Fibroblast of lung (primary cell): ENCODE measurements around the gene SH3GL2. TPM values are rescaled to one million over a fixed set of nuclear protein-coding genes. Genes with fewer than 3 reads are reported as not detected.

Experiments used
- DNase-seq, 2 donors: peaks; one replicate each; pipeline versions ENCODE4 v3.0.0 to v3.0.0-alpha.2; 2010; ENCODE audit warnings: low read depth in 2 of 2
- H2AFZ ChIP-seq: 2 replicates; pipeline ENCODE4 v1.5.1; 2012; ENCODE audit warnings: low read length, control low read depth, inconsistent platforms
- H3K27ac ChIP-seq: 2 replicates; pipeline ENCODE4 v1.5.1; 2011; ENCODE audit warnings: low read length, control low read depth; ENCODE audit not compliant: insufficient read depth
- H3K27me3 ChIP-seq: 2 replicates; pipeline ENCODE4 v1.5.1; 2011; ENCODE audit warnings: mild to moderate bottlenecking, low read length; ENCODE audit not compliant: control insufficient read depth, insufficient read depth
- H3K36me3 ChIP-seq: 2 replicates; pipeline ENCODE4 v1.5.1; 2011; ENCODE audit warnings: low read length; ENCODE audit not compliant: control insufficient read depth, insufficient read depth
- H3K4me1 ChIP-seq: 2 replicates; pipeline ENCODE4 v1.5.1; 2011; ENCODE audit warnings: low read length; ENCODE audit not compliant: control insufficient read depth, insufficient read depth; ENCODE audit errors: extremely low read depth
- H3K4me2 ChIP-seq: 2 replicates; pipeline ENCODE4 v1.5.1; 2011; ENCODE audit warnings: low read length, control low read depth; ENCODE audit not compliant: insufficient read depth; ENCODE audit errors: extremely low read depth
- H3K4me3 ChIP-seq, 4 experiments: fragments of 200-600 bp in 1 of 4; sonication (generic) in 1 of 4; replicated peaks in 1 of 4; 2 replicates each; pipeline ENCODE4 v1.5.1; 2011 to 2016; ENCODE audit warnings: low read length in 4 of 4, low read depth in 3 of 4, mild to moderate bottlenecking in 3 of 4, control low read depth in 2 of 4, inconsistent platforms in 1 of 4, mixed read lengths in 1 of 4; ENCODE audit not compliant: insufficient read depth in 1 of 4; ENCODE audit errors: control extremely low read depth in 1 of 4
- H3K79me2 ChIP-seq: 2 replicates; pipeline ENCODE4 v1.5.1; 2012; ENCODE audit warnings: mild to moderate bottlenecking, low read length, inconsistent platforms; ENCODE audit not compliant: control insufficient read depth, insufficient read depth
- H3K9ac ChIP-seq: 2 replicates; pipeline ENCODE4 v1.5.1; 2011; ENCODE audit warnings: mild to moderate bottlenecking, low read length, control low read depth; ENCODE audit not compliant: insufficient read depth
- H3K9me3 ChIP-seq: 2 replicates; pipeline ENCODE4 v1.5.1; 2012; ENCODE audit warnings: low read depth, low read length; ENCODE audit not compliant: control insufficient read depth, insufficient read depth
- H4K20me1 ChIP-seq: 2 replicates; pipeline ENCODE4 v1.5.1; 2011; ENCODE audit warnings: low read length; ENCODE audit not compliant: control insufficient read depth, insufficient read depth; ENCODE audit errors: extremely low read depth
- EZH2 ChIP-seq: IDR thresholded peaks from 2 replicates; pipeline ENCODE4 v1.5.1; 2012; ENCODE audit warnings: low read length, control low read depth, mild to moderate bottlenecking; ENCODE audit errors: missing control alignments
- polyA plus RNA-seq, 2 donors: library from polyadenylated mRNA; depleted of rRNA in 1 of 2; stranded (reverse) in 1 of 2; unstranded in 1 of 2; fragments of >200 nt; gene quantifications; 2 replicates each; pipeline ENCODE4 v1.2.1, GENCODE V29; 2011 to 2012; ENCODE audit warnings: missing spikeins in 1 of 2
- total RNA-seq: library from RNA; depleted of rRNA; stranded (reverse); fragments of >200 nt; gene quantifications from 2 replicates; pipeline ENCODE4 v1.2.1, GENCODE V29; 2014
- TF ChIP-seq, protein P1 (sequence below), 2 donors: IDR thresholded peaks in 1 of 2; conservative IDR thresholded peaks in 1 of 2; 1 replicate in 1 of 2; 2 replicates in 1 of 2; pipeline ENCODE4 v1.5.1; 2011 to 2012; ENCODE audit warnings: low read length in 2 of 2, control low read depth in 1 of 2, inconsistent platforms in 1 of 2, low read depth in 1 of 2, mild to moderate bottlenecking in 1 of 2

The SH3GL2 gene
- total and polyA plus RNA-seq, 2 donors (not counting 1 experiment from before 2014, with no cell fraction given) = 0.17 TPM; not detected in 1

GRCh38 chr9:17706347-17706746 lies 127.5 kb downstream of the SH3GL2 start:
- Histone ChIP-seq H3K4me3 (no peak overlapping the region), H4K20me1 (no peaks in the 10 kb centered on the region), H3K27ac (no peak overlapping the region), H2AFZ (no peak overlapping the region), H3K36me3 (no peaks in the 10 kb centered on the region), H3K9me3 (no peaks in the 10 kb centered on the region), H3K9ac (no peak overlapping the region), H3K4me2 (no peak overlapping the region), H3K79me2 (no peaks in the 10 kb centered on the region), H3K4me1 (no peaks in the 10 kb centered on the region), H3K27me3 (no peaks in the 10 kb centered on the region)
- DNase-seq = no peak
- no peak for TF ChIP-seq EZH2
- TF ChIP-seq, protein P1, sequence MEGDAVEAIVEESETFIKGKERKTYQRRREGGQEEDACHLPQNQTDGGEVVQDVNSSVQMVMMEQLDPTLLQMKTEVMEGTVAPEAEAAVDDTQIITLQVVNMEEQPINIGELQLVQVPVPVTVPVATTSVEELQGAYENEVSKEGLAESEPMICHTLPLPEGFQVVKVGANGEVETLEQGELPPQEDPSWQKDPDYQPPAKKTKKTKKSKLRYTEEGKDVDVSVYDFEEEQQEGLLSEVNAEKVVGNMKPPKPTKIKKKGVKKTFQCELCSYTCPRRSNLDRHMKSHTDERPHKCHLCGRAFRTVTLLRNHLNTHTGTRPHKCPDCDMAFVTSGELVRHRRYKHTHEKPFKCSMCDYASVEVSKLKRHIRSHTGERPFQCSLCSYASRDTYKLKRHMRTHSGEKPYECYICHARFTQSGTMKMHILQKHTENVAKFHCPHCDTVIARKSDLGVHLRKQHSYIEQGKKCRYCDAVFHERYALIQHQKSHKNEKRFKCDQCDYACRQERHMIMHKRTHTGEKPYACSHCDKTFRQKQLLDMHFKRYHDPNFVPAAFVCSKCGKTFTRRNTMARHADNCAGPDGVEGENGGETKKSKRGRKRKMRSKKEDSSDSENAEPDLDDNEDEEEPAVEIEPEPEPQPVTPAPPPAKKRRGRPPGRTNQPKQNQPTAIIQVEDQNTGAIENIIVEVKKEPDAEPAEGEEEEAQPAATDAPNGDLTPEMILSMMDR (conservative IDR thresholded peaks at IDR 0.05 in 1 of 2, IDR thresholded peaks at IDR 0.05 in 1 of 2; ENCODE audit: low read depth in 1 of 2, low read length in 2 of 2) = no peak

- Histone ChIP-seq H3K27ac (no peak overlapping the region), H3K9me3 (no peaks in the 10 kb centered on the region), H3K36me3 (no peaks in the 10 kb centered on the region), H3K79me2 (no peaks in the 10 kb centered on the region), H4K20me1 (no peaks in the 10 kb centered on the region), H3K27me3 (no peaks in the 10 kb centered on the region), H3K4me3 (no peak overlapping the region), H3K4me2 (no peak overlapping the region), H3K4me1 (no peaks in the 10 kb centered on the region), H3K9ac (no peak overlapping the region), H2AFZ (no peak overlapping the region)
- TF ChIP-seq, protein P1 (conservative IDR thresholded peaks at IDR 0.05 in 1 of 2, IDR thresholded peaks at IDR 0.05 in 1 of 2; ENCODE audit: low read depth in 1 of 2, low read length in 2 of 2) = no peak
- TF ChIP-seq EZH2 = no peak
- no peak for DNase-seq
These were observed 140.2 kb downstream of the SH3GL2 start for GRCh38 chr9:17719053-17719452.

- no peak overlapping the region for H2AFZ ChIP-seq
- H3K4me1 ChIP-seq = no peaks in the 10 kb centered on the region
- DNase-seq = no peak
- no peak overlapping the region for H3K4me3 ChIP-seq
- no peaks in the 10 kb centered on the region for H3K79me2 ChIP-seq
- no peak overlapping the region for H3K9ac ChIP-seq
- H3K36me3 ChIP-seq = no peaks in the 10 kb centered on the region
- H3K4me2 ChIP-seq = no peak overlapping the region
- no peaks in the 10 kb centered on the region for H3K9me3 ChIP-seq
- H4K20me1 ChIP-seq = no peaks in the 10 kb centered on the region
- H3K27ac ChIP-seq = no peak overlapping the region
- no peak for TF ChIP-seq EZH2
- TF ChIP-seq, protein P1 (conservative IDR thresholded peaks at IDR 0.05 in 1 of 2, IDR thresholded peaks at IDR 0.05 in 1 of 2; ENCODE audit: low read depth in 1 of 2, low read length in 2 of 2) = no peak
- no peaks in the 10 kb centered on the region for H3K27me3 ChIP-seq
These were observed 143.1 kb downstream of the SH3GL2 start for GRCh38 chr9:17721954-17722353.
